Measurements from ENCODE around the gene FEN1. TPM values are rescaled to one million over a fixed set of nuclear protein-coding genes. Genes with fewer than 3 reads are reported as not detected.

The FEN1 gene
- total RNA-seq, 2 experiments from 2014 or later, result 132 to 137 TPM

GRCh38 chr11:61805146-61805545 is 12.4 kb downstream of the FEN1 start:
- POLR2A ChIA-PET, result interaction anchor here (2.1 kb wide), 1 partner anchor 10 kb away, joined by 5 read pairs; no protein-coding TSS in a partner anchor
- CTCF ChIA-PET, result interaction anchor here (0.8 kb wide), 1 partner anchor 8 kb away, joined by 3 read pairs; no protein-coding TSS in a partner anchor

GRCh38 chr11:61806785-61807184 is 14.1 kb downstream of the FEN1 start:
- POLR2A ChIA-PET, result interaction anchor here (2.1 kb wide), 1 partner anchor 8 kb away, joined by 5 read pairs; no protein-coding TSS in a partner anchor
- CTCF ChIA-PET, result interaction anchor here (0.6 to 2.2 kb wide), 4 partner anchors 10 to 275 kb away, joined by 3 to 7 read pairs (median 4); partner anchors contain the start of gene FEN1

- ChIA-PET POLR2A (interaction anchor here (0.6 kb wide), 1 partner anchor 145 kb away, joined by 3 read pairs; no protein-coding TSS in a partner anchor), CTCF (interaction anchor here (1.8 kb wide), 1 partner anchor 14 kb away, joined by 5 read pairs; no protein-coding TSS in a partner anchor)
Measured at GRCh38 chr11:61810671-61811175, 18.0 kb downstream of the FEN1 start.

GRCh38 chr11:61811831-61812230 is 19.1 kb downstream of the FEN1 start:
- CTCF ChIA-PET, result interaction anchor here (1.0 to 1.8 kb wide), 2 partner anchors 15 to 22 kb away, joined by 4 to 5 read pairs; no protein-coding TSS in a partner anchor
- POLR2A ChIA-PET, result no interaction called here

- CTCF ChIA-PET, result interaction anchor here (1.0 to 3.0 kb wide), 2 partner anchors 16 to 23 kb away, joined by 4 to 23 read pairs; no protein-coding TSS in a partner anchor
Measured at GRCh38 chr11:61812736-61813411, 20.2 kb downstream of the FEN1 start.

GRCh38 chr11:61814247-61814957 is 21.7 kb downstream of the FEN1 start:
- POLR2A ChIA-PET, result interaction anchor here (0.6 to 1.9 kb wide), 5 partner anchors 9 to 22 kb away, joined by 3 to 6 read pairs (median 5); partner anchors contain the start of genes FADS2, FEN1 and TMEM258
- CTCF ChIA-PET, result interaction anchor here (1.1 to 3.0 kb wide), 6 partner anchors 13 to 267 kb away, joined by 3 to 23 read pairs (median 4); partner anchors contain the start of genes FEN1 and TMEM258

More at GRCh38 chr11:61812736-61813411, 20.2 kb downstream of the FEN1 start:
- POLR2A ChIA-PET, result interaction anchor here (0.6 kb wide), 1 partner anchor 11 kb away, joined by 3 read pairs; no protein-coding TSS in a partner anchor

- ChIA-PET POLR2A (interaction anchor here (1.4 to 1.9 kb wide), 4 partner anchors 10 to 22 kb away, joined by 3 to 6 read pairs (median 5); partner anchors contain the start of genes FADS2, FEN1 and TMEM258), CTCF (interaction anchor here (0.7 to 3.0 kb wide), 9 partner anchors 13 to 266 kb away, joined by 3 to 23 read pairs (median 3); partner anchors contain the start of genes FEN1 and TMEM258)
Measured at GRCh38 chr11:61814958-61815789, 22.5 kb downstream of the FEN1 start.

- CTCF ChIA-PET, result interaction anchor here (0.7 to 3.0 kb wide), 9 partner anchors 13 to 265 kb away, joined by 3 to 23 read pairs (median 3); partner anchors contain the start of genes FEN1 and TMEM258
- POLR2A ChIA-PET, result interaction anchor here (1.6 to 1.9 kb wide), 3 partner anchors 10 to 23 kb away, joined by 5 to 6 read pairs (median 5); partner anchors contain the start of genes FADS2, FEN1 and TMEM258
Measured at GRCh38 chr11:61815790-61816735, 23.4 kb downstream of the FEN1 start.

- ChIA-PET CTCF (interaction anchor here (1.2 to 2.3 kb wide), 4 partner anchors 18 to 265 kb away, joined by 3 to 9 read pairs (median 3); no protein-coding TSS in a partner anchor), POLR2A (no interaction called here)
Measured at GRCh38 chr11:61816736-61817455, 24.2 kb downstream of the FEN1 start, which contains the start of gene FADS1. FADS1 (minus strand) TSS chr11:61817003; CDS start chr11:61816929, 74 bp downstream.

- ChIA-PET CTCF (interaction anchor here (0.8 to 1.2 kb wide), 2 partner anchors 19 to 85 kb away, joined by 3 read pairs; no protein-coding TSS in a partner anchor), POLR2A (interaction anchor here (0.7 kb wide), 1 partner anchor 11 kb away, joined by 4 read pairs; no protein-coding TSS in a partner anchor)
Measured at GRCh38 chr11:61817471-61818202, 24.9 kb downstream of the FEN1 start.

GRCh38 chr11:61820174-61820573 is 27.5 kb downstream of the FEN1 start:
- POLR2A ChIA-PET, result interaction anchor here (0.6 kb wide), 1 partner anchor 9 kb away, joined by 3 read pairs; no protein-coding TSS in a partner anchor
- CTCF ChIA-PET, result no interaction called here

GRCh38 chr11:61826930-61827570 is 34.3 kb downstream of the FEN1 start:
- POLR2A ChIA-PET, result no interaction called here
- CTCF ChIA-PET, result no interaction called here

- CTCF ChIA-PET, result interaction anchor here (1.5 to 2.1 kb wide), 2 partner anchors 30 to 285 kb away, joined by 4 to 9 read pairs; no protein-coding TSS in a partner anchor
- POLR2A ChIA-PET, result interaction anchor here (1.5 to 1.6 kb wide), 2 partner anchors 13 to 63 kb away, joined by 3 to 5 read pairs; partner anchors contain the start of gene FADS3
Measured at GRCh38 chr11:61827571-61828378, 35.1 kb downstream of the FEN1 start, which contains the start of gene FADS2. FADS2 (plus strand) TSS chr11:61828300; CDS start chr11:61828391, 91 bp downstream.

GRCh38 chr11:61828379-61828628 is 35.6 kb downstream of the FEN1 start:
- CTCF ChIA-PET, result interaction anchor here (1.5 to 2.1 kb wide), 2 partner anchors 31 to 284 kb away, joined by 4 to 9 read pairs; no protein-coding TSS in a partner anchor
- POLR2A ChIA-PET, result interaction anchor here (0.6 to 1.6 kb wide), 4 partner anchors 8 to 63 kb away, joined by 3 to 5 read pairs (median 4); partner anchors contain the start of gene FADS3
